Prostate gland (tissue), 2 donors: ENCODE data around the gene MAFF.

ENCODE experiments used
- POLR2A ChIP-seq: fragments of 450-650 bp; IDR thresholded peaks from one replicate; pipeline ENCODE4 v1.6.1; 2016; ENCODE audit warnings: antibody characterized with exemption, mild to moderate bottlenecking
- TF ChIP-seq, protein P1 (sequence below), 4 experiments: fragments of 200-600 bp in 2 of 4; fragments of 450-650 bp in 2 of 4; sonication (generic) in 2 of 4; IDR thresholded peaks; 1 replicate in 3 of 4; 2 replicates in 1 of 4; pipeline ENCODE4 v1.5.1; 2016 to 2019; ENCODE audit warnings: antibody characterized with exemption in 4 of 4, mild to moderate bottlenecking in 2 of 4, moderate library complexity in 2 of 4

DNA sequence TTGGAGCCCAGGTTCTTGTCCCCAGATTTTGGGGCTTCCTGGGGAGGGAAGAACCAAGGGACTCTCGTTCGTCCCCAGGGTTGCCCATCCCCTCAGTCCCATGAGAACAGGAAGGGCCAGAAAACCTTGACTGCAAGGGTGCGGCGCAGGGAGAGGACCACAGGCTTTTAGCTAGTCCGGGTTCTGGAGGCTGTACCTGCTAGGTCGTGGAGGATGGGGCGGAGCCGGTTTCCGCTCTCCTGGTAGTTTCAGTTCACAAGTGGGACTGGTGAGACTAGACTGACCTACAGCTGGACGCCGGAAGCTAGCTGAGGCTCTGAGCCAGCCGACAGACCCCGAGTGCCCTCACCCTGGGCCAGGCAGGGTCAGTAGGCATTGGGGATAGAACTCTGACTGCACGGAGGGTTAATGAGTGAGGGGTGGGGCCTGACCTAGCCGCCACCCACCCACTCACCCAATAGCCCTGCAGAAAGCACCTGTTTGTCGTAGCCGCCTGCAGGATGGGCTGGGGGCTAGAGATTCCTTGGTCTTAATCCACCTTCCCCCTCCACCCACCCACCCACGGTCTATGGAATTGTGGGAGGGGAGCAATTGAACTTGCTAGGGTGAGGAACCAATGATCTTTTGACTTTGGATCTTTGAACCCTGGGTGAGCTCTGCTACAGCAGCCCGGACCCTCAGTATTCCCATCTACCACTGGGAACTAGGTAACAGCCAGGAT is 1.5 kb downstream of the MAFF start:
- no peak for TF ChIP-seq POLR2A
- TF ChIP-seq, protein P1, sequence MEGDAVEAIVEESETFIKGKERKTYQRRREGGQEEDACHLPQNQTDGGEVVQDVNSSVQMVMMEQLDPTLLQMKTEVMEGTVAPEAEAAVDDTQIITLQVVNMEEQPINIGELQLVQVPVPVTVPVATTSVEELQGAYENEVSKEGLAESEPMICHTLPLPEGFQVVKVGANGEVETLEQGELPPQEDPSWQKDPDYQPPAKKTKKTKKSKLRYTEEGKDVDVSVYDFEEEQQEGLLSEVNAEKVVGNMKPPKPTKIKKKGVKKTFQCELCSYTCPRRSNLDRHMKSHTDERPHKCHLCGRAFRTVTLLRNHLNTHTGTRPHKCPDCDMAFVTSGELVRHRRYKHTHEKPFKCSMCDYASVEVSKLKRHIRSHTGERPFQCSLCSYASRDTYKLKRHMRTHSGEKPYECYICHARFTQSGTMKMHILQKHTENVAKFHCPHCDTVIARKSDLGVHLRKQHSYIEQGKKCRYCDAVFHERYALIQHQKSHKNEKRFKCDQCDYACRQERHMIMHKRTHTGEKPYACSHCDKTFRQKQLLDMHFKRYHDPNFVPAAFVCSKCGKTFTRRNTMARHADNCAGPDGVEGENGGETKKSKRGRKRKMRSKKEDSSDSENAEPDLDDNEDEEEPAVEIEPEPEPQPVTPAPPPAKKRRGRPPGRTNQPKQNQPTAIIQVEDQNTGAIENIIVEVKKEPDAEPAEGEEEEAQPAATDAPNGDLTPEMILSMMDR (IDR thresholded peaks at IDR 0.05): peak in 1 of 4 experiments; percentile 10
